ENCODE measurements around the gene DAO.
A peak's percentile ranks its signal among the peaks of the same experiment; 100 is the strongest.

Gene DAO

GRCh38 chr12:108875280-108875679, 4.6 kb upstream of the DAO start:
- TF ChIP-seq, protein P1, sequence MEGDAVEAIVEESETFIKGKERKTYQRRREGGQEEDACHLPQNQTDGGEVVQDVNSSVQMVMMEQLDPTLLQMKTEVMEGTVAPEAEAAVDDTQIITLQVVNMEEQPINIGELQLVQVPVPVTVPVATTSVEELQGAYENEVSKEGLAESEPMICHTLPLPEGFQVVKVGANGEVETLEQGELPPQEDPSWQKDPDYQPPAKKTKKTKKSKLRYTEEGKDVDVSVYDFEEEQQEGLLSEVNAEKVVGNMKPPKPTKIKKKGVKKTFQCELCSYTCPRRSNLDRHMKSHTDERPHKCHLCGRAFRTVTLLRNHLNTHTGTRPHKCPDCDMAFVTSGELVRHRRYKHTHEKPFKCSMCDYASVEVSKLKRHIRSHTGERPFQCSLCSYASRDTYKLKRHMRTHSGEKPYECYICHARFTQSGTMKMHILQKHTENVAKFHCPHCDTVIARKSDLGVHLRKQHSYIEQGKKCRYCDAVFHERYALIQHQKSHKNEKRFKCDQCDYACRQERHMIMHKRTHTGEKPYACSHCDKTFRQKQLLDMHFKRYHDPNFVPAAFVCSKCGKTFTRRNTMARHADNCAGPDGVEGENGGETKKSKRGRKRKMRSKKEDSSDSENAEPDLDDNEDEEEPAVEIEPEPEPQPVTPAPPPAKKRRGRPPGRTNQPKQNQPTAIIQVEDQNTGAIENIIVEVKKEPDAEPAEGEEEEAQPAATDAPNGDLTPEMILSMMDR (IDR thresholded peaks at IDR 0.05) = no peak

DNA sequence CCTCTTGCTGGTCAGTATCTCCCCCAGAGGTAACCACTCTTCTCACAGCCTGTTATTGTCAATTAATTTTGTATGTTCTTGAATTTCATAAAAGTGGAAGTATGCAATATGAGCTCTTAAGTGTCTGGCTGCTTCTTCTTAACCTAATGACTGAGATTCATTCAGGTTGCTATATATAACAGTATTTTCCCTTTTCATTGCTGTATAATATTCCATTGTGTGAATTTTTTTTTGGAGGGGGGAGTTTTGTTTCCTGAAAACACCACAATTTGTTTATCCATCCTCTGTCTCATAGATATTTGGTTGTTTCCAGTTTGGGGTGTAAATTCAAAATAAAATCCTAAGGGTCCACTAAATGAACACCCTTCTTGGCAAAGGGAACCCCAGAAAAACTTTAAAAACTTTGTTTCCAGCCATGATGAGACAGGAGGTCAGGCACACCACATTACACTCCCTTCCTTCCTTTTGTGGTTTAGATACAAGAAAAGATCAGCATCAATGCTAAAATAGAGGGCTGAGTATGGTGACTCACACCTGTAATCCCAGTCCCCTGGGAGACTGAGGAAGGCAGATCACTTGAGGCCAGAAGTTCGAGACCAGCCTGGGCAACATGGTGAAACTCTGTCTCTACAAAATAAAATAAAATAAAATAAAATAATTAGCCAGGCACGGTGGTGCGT, 4.1 kb upstream of the DAO start:
- TF ChIP-seq, protein P1 (IDR thresholded peaks at IDR 0.05) = no peak

DNA sequence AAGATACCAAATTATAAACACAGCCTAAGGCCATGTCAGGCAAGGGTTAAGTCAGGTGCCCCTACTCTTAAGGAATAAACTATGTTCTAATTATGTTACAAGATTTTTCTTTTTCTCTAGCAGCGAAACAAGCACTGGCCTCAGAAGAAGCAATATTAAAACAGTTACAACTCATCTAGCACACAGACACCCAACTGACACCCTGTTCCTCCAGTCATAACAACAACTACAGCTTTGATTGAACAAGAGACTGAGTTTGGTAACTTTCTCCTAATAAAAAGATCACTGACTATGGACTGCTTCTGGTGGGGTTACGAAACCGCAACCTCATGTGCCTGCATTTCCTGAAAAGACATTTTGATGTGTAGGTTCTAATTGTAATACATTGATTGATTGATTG, 3.3 kb upstream of the DAO start:
- TF ChIP-seq, protein P1 (IDR thresholded peaks at IDR 0.05) = no peak

- TF ChIP-seq, protein P1 (IDR thresholded peaks at IDR 0.05) = no peak
These were observed 2.1 kb downstream of the DAO start for GRCh38 chr12:108881953-108882352.

GRCh38 chr12:108884116-108885012, 4.5 kb downstream of the DAO start:
- TF ChIP-seq, protein P1 (IDR thresholded peaks at IDR 0.05) = peak; percentile 64

DNA sequence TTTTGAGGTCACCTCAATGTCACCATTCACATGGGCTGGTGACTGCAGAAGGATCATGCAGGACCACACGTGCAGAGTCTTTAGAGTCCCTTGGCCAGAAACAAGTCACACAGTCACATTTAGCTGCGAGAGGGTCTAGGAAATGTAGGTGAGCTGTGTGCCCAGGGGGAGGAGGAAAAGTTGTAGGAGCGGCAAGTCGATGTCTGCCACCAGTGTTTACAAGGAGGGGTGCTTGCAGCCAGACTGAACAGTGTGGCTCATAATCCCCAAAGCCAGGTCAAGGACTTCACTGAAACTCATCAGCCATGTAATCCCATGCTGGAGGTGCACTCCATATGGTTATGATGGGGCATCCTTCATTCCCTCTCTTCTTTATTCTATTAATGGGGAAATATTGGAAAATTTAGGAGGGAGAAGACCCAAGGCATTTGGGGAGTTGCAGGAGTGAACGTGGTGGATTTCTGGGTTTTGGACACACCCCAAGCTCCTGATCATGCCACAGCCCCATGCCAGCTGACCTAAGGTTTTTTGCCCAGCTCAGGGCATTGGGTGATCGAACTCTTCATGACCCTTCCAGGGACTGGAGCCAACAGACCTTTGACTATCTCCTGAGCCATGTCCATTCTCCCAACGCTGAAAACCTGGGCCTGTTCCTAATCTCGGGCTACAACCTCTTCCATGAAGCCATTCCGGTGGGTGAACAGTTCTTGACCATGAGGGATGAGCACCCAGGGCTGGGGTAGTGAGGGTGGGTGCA, 7.2 kb downstream of the DAO start:
- TF ChIP-seq, protein P1 (IDR thresholded peaks at IDR 0.05) = no peak

- TF ChIP-seq, protein P1 (IDR thresholded peaks at IDR 0.05) = no peak
These were observed 8.1 kb downstream of the DAO start for GRCh38 chr12:108888031-108888430.

Measured in LNCAP (cell line).